Measurements from ENCODE around the gene CROCC2. TPM values are rescaled to one million over a fixed set of nuclear protein-coding genes. Genes with fewer than 3 reads are reported as not detected.

CROCC2 gene
- total RNA-seq, 1 donor from 2014 or later: not detected

GRCh38 chr2:240981280-240981679 lies 75.1 kb downstream of the CROCC2 start:
- DNase-seq (ENCODE audit: low read depth): no peak
- no peak for TF ChIP-seq CTCF (conservative IDR thresholded peaks at IDR 0.05; ENCODE audit: low read depth, low read length)
- H3K4me3 ChIP-seq (ENCODE audit: low read depth, low read length): no peak overlapping the region

GRCh38 chr2:240981871-240982800 lies 76.0 kb downstream of the CROCC2 start:
- H3K4me3 ChIP-seq (ENCODE audit: low read depth, low read length): no peak overlapping the region
- no peak for TF ChIP-seq CTCF (conservative IDR thresholded peaks at IDR 0.05; ENCODE audit: low read depth, low read length)
- no peak for DNase-seq (ENCODE audit: low read depth)

- DNase-seq (ENCODE audit: low read depth): no peak
- no peak overlapping the region for H3K4me3 ChIP-seq (ENCODE audit: low read depth, low read length)
- no peak for TF ChIP-seq CTCF (conservative IDR thresholded peaks at IDR 0.05; ENCODE audit: low read depth, low read length)
Observed at GRCh38 chr2:240982821-240983281, 76.7 kb downstream of the CROCC2 start.

DNA sequence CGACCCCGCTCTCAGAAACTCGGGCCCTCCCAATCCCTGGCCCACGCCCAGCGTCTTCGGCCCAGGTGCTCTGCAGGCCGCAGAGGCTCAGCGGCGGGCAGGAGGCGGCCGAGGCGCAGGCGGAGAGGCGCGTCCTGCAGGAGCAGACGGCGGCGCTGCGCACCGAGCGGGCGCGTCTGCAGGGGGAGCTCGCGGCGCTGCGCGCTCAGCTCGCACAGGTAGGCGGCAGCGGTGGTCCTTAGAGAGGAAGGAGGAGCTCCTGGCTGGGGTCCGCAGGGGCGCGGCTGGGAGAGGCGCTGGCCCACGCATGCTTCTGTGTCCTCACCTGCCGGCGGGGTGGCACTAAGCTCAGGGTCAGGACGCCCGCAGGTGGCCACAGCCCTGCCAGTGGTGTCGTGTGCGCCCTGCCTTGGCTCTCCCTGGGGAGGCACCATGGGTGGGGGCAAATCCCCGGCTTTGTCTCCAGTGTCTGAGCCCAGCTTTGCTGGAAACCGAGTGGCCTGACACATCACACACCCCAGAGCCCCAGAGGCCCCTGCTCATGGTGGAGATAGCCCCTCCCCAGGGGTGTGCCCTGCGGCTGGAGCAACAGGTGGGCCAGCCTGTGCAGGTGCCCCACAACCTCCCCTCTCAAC lies 77.3 kb downstream of the CROCC2 start:
- H3K4me3 ChIP-seq (ENCODE audit: low read depth, low read length): no peak overlapping the region
- no peak for DNase-seq (ENCODE audit: low read depth)
- TF ChIP-seq CTCF (conservative IDR thresholded peaks at IDR 0.05; ENCODE audit: low read depth, low read length): peak; percentile 48

DNA sequence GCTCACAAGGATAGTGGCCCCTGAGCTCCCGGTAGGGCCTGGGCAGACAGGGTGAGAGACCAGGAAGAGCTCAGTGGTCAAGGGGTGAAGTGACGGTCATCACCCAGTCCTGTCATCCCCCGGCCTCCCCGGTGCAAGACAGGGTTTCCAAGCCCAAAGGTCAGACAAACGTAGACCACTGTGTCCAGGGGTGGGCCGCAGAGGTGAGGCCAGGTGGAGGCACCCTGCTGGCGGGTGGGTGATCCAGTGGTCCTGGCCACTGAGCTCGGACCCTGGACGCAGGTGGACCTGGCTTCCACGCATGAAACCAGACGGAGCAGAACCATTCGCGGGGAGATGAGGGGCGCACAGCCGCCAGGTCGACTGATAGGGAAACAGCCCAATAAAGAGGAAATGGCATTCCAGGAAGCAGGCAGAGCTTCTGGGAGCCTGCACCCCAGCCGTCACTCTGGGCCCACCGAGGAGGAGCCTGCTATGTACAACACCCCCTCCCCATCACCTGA lies 77.9 kb downstream of the CROCC2 start:
- H3K4me3 ChIP-seq (ENCODE audit: low read depth, low read length): no peak overlapping the region
- no peak for DNase-seq (ENCODE audit: low read depth)
- TF ChIP-seq CTCF (conservative IDR thresholded peaks at IDR 0.05; ENCODE audit: low read depth, low read length): no peak

GRCh38 chr2:240985881-240986786 lies 80.0 kb downstream of the CROCC2 start:
- H3K4me3 ChIP-seq (ENCODE audit: low read depth, low read length): no peak overlapping the region
- no peak for DNase-seq (ENCODE audit: low read depth)
- no peak for TF ChIP-seq CTCF (conservative IDR thresholded peaks at IDR 0.05; ENCODE audit: low read depth, low read length)
